Stimulated activated naive CD4-positive, alpha-beta T cell (primary cell): ENCODE measurements around the gene ZGLP1.

Experiments used
- DNase-seq, 6 experiments: peaks; one replicate each; lab custom pipeline; 2025; lab: John Stamatoyannopoulos, UW

ZGLP1 gene

GRCh38 chr19:10277795-10278589 lies 31.6 kb downstream of the ZGLP1 start:
- DNase-seq, result no peak

GRCh38 chr19:10274589-10274988 lies 35.0 kb downstream of the ZGLP1 start:
- DNase-seq, result no peak

GRCh38 chr19:10271543-10272086 lies 38.0 kb downstream of the ZGLP1 start:
- peak in 2 of 6 experiments; percentile 34 to 36 for DNase-seq

- peak; percentile 42 to 62 (median 54) for DNase-seq
These were observed 38.8 kb downstream of the ZGLP1 start, which contains the start of gene ICAM1 for GRCh38 chr19:10270616-10271394. Gene ICAM1 (plus strand): TSS chr19:10271120. CDS start chr19:10271160, 40 bp downstream.

- DNase-seq, result peak in 2 of 6 experiments; percentile 28 to 49
These were observed 39.4 kb downstream of the ZGLP1 start for GRCh38 chr19:10270180-10270615.

GRCh38 chr19:10269333-10270179 lies 40.1 kb downstream of the ZGLP1 start:
- peak; percentile 68 to 89 (median 81) for DNase-seq

GRCh38 chr19:10268071-10268470 lies 41.5 kb downstream of the ZGLP1 start:
- no peak for DNase-seq

- no peak for DNase-seq
These were observed 42.9 kb downstream of the ZGLP1 start for GRCh38 chr19:10266706-10267105.

- DNase-seq, result no peak
These were observed 46.8 kb downstream of the ZGLP1 start for GRCh38 chr19:10262771-10263170.

- DNase-seq, result no peak
These were observed 49.5 kb downstream of the ZGLP1 start for GRCh38 chr19:10260141-10260584.

GRCh38 chr19:10259162-10259905 lies 50.3 kb downstream of the ZGLP1 start:
- peak; percentile 66 to 87 (median 82) for DNase-seq

GRCh38 chr19:10258080-10258710 lies 51.4 kb downstream of the ZGLP1 start:
- DNase-seq, result no peak

- no peak for DNase-seq
These were observed 52.5 kb downstream of the ZGLP1 start for GRCh38 chr19:10256970-10257615.

- DNase-seq, result no peak
These were observed 53.1 kb downstream of the ZGLP1 start for GRCh38 chr19:10256551-10256950.

GRCh38 chr19:10255358-10255757 lies 54.3 kb downstream of the ZGLP1 start:
- DNase-seq, result no peak
